COLO668 (cell line): Measurements from ENCODE around the gene MYLK.
"Not testable (repeated sequence)": the region's sequence is repeated elsewhere in the genome, so short reads cannot be mapped to it uniquely, and the experiment has no call there.

Experiments used
- DNase-seq: peaks from one replicate; lab custom pipeline; 2025; ENCODE audit not compliant: unreplicated experiment; lab: John Stamatoyannopoulos, UW

Gene MYLK

DNA sequence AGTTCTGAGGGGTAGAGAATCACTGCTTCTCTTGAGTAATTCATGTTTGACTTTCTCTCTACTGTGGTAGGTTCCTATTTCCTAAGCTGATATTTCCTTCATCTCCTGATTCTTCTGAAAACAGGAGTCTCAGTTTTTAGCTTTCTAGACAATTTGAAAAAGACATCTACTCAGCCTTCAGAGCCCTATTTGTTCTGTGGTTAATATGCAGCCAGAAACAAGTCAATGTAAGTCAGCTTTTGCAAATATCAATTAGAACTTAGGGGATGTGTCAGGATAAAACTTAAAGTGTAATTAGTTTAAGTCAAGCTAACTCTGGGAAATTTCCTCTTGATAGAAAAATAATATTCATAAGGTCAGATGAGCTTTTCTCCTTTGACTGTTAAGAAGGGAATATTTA lies 277.6 kb downstream of the MYLK start:
- no peak for DNase-seq

GRCh38 chr3:123605789-123606234 lies 278.3 kb downstream of the MYLK start:
- no peak for DNase-seq

GRCh38 chr3:123603153-123603552 lies 281.0 kb downstream of the MYLK start:
- not testable (repeated sequence) for DNase-seq

GRCh38 chr3:123602325-123602724 lies 281.8 kb downstream of the MYLK start:
- DNase-seq = no peak

- not testable (repeated sequence) for DNase-seq
Measured at GRCh38 chr3:123600863-123601262, 283.3 kb downstream of the MYLK start.

GRCh38 chr3:123597561-123597960 lies 286.6 kb downstream of the MYLK start:
- DNase-seq = no peak

- no peak for DNase-seq
Measured at GRCh38 chr3:123595396-123596180, 288.5 kb downstream of the MYLK start.

DNA sequence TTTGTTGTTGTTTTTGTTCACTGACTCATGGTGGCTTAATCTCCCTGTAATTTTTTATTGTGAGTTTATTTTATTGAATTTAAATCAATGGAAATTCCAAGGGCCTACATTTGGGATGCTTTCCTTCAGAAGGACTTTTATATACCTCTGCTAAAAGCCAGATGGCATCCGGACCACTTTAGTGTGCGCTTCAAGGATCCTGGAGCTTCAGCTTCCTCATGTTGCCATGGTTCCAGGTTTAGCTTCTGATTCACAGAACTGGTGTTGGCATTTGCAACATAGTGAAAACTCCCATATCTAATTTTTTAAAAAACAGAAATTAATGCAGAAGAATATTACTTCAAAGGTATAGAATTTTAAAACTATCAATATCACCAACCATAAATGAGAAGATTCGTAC lies 290.8 kb downstream of the MYLK start:
- DNase-seq = no peak

GRCh38 chr3:123590685-123591450 lies 293.3 kb downstream of the MYLK start:
- no peak for DNase-seq

DNA sequence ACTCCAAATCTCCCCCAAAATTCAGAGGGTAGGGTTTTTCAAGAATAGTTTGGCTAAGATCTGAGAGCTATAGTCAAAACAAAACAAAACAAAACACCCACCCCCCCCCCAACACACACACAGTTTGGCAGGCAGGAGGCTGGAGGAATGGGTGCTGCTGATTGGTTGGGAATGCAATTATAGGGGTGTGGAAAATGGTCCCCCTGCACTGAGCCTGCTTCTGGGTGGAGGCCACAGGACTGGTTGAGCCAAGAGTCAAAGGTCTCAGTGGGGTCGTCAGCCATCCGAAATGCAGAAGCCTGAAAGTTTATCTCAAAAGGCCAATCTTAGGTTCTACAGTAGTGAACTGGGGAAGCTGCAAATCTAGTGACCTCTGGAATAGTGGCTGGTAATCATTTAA lies 296.7 kb downstream of the MYLK start:
- DNase-seq = no peak

DNA sequence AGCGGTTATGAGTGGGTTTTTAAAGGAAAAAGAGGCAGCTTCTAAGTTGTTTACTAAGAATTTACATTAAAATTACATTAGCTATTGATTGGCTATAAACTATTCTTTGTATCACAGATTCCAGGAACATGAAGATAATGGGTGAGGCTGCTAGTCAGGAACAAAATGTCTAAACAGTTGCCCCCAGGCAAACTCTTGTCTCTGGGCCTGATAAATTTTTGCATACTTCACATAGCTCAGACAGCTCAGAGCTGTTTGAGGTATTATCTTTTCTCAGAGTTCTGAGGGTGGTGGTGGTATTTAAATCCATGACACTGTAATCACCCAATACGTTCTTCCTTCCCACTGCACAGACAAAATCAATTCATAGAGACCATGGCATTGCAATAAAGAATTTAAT lies 297.2 kb downstream of the MYLK start:
- DNase-seq = no peak

DNA sequence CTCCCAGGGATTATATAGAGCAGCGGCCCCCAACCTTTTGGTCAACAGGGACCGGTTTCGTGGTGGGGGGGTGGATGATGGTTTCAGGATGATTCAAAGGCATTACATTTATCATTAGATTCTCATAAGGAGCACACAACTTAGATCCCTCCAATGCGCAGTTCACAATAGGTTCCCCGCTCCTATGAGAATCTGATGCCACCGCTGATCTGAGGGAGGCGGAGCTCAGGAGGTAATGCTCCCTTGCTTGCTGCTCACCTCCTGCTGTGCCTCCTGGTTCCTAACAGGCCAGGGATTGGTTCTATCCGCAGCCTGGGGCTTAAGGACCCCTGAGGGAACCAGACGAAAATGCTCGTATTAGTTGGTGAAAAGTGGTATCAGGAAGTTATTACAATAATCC lies 298.0 kb downstream of the MYLK start:
- peak; percentile 63 for DNase-seq

DNA sequence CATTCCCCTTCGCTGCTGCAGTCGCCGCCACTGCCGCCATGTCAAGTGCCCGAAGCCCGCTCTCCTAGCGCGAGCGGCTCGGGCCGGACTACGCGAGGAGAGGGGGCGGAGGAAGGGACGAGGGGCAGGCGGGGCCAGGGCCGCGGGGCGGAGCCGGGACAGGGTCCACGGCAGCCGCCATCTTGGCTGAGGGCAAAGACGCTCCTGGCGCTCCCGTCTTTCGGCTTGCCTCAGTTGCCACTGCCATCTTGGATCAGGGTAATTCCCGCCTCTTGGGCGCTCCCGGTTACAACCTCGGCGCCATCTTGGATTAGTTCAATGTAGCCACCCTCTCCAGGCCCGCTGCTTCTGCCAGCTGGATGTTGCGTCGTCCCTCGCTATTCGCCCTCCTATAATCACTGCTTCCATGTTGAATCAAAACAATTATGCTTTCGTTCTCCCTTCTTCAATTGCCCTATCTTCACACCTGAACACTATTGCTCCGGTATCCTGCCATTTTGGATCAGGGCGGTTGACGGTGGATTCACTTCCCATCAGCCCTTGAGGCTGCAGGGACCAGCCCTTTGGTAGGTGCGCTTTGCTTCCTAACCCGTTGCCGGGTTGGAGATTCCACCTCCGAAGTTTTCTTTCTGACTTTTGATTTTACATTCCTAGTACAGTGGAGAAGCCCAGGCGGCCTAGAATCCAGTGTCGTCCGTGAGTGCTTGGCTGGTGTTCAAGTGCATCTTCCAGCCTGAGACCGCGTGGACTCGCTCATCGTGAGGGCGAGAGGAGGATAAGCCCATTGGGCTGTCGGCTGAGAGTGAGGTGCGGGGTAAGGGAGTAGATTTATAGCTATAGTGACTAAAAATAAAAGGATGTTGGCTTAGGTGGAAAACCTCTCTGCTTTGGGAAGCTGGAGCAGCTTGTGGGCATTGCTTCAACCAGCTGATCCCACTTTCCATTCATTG lies 298.9 kb downstream of the MYLK start, which contains the start of gene HACD2:
TSS of gene HACD2 (minus strand) at position 66 of the 950 bp plus-strand sequence. CDS start at position 40, 26 bp downstream.
- peak; percentile 94 for DNase-seq

- peak; percentile 70 for DNase-seq
Measured at GRCh38 chr3:123584284-123584987, 299.7 kb downstream of the MYLK start.

- no peak for DNase-seq
Measured at GRCh38 chr3:123583561-123583960, 300.6 kb downstream of the MYLK start.

- DNase-seq = no peak
Measured at GRCh38 chr3:123582315-123582714, 301.8 kb downstream of the MYLK start.

- no peak for DNase-seq
Measured at GRCh38 chr3:123576122-123576521, 308.0 kb downstream of the MYLK start.

GRCh38 chr3:123571973-123572365 lies 312.2 kb downstream of the MYLK start:
- no peak for DNase-seq

GRCh38 chr3:123571264-123571972 lies 312.7 kb downstream of the MYLK start:
- no peak for DNase-seq

GRCh38 chr3:123568875-123569274 lies 315.3 kb downstream of the MYLK start:
- DNase-seq = no peak
